Mesenchymal stem cell (in vitro differentiated cells and primary cell): ENCODE results near the gene PTPA.

Experiments used
- DNase-seq: peaks from one replicate; pipeline ENCODE4 v3.0.0-alpha.2; 2013
- H2AFZ ChIP-seq: one replicate; pipeline ENCODE4 v1.6.1; 2013; ENCODE audit warnings: low read depth, mild to moderate bottlenecking, control low read depth, inconsistent platforms, low read length, moderate library complexity
- H2AK5ac ChIP-seq: 2 replicates; pipeline ENCODE4 v1.6.1; 2013; ENCODE audit warnings: low read length, moderate library complexity, mild to moderate bottlenecking, inconsistent platforms; ENCODE audit not compliant: severe bottlenecking
- H2BK120ac ChIP-seq: one replicate; pipeline ENCODE4 v1.6.1; 2013; ENCODE audit warnings: low read depth, mild to moderate bottlenecking, inconsistent platforms, low read length, moderate library complexity
- H2BK12ac ChIP-seq, 2 experiments: one replicate each; pipeline ENCODE4 v1.6.1; 2013; ENCODE audit warnings: inconsistent platforms in 2 of 2, low read length in 2 of 2, mild to moderate bottlenecking in 2 of 2, moderate library complexity in 2 of 2, control low read depth in 1 of 2
- H2BK15ac ChIP-seq: one replicate; pipeline ENCODE4 v1.6.1; 2013; ENCODE audit warnings: mild to moderate bottlenecking, low read depth, inconsistent platforms; ENCODE audit not compliant: poor library complexity, severe bottlenecking
- H2BK5ac ChIP-seq: 2 replicates; pipeline ENCODE4 v1.6.1; 2013; ENCODE audit warnings: low read depth, mild to moderate bottlenecking, low read length, control low read depth, inconsistent platforms; ENCODE audit not compliant: poor library complexity, severe bottlenecking
- H3K14ac ChIP-seq, 2 experiments: one replicate each; pipeline ENCODE4 v1.6.1; 2013; ENCODE audit warnings: inconsistent platforms in 2 of 2, low read length in 2 of 2, control low read depth in 1 of 2, mild to moderate bottlenecking in 1 of 2, moderate library complexity in 1 of 2
- H3K18ac ChIP-seq, 2 experiments: one replicate each; pipeline ENCODE4 v1.6.1; 2013; ENCODE audit warnings: inconsistent platforms in 2 of 2, low read length in 2 of 2, control low read depth in 1 of 2, low read depth in 1 of 2, mild to moderate bottlenecking in 1 of 2
- H3K23ac ChIP-seq, 2 experiments: one replicate each; pipeline ENCODE4 v1.6.1; 2013; ENCODE audit warnings: inconsistent platforms in 2 of 2, low read length in 2 of 2, mild to moderate bottlenecking in 2 of 2, moderate library complexity in 2 of 2, control low read depth in 1 of 2
- H3K27ac ChIP-seq: 2 replicates; pipeline ENCODE4 v1.5.1; 2013; ENCODE audit warnings: mild to moderate bottlenecking, moderate library complexity, low read length, control low read depth, inconsistent platforms; ENCODE audit not compliant: poor library complexity, severe bottlenecking
- H3K27me3 ChIP-seq, 2 experiments: 2 replicates each; pipeline versions ENCODE4 v1.6.1 to v1.7.0; 2013; ENCODE audit warnings: low read length in 2 of 2, mild to moderate bottlenecking in 2 of 2, moderate library complexity in 2 of 2, control low read depth in 1 of 2, inconsistent platforms in 1 of 2; ENCODE audit not compliant: control insufficient read depth in 1 of 2, insufficient read depth in 1 of 2
- H3K36me3 ChIP-seq, 2 experiments: 2 replicates each; pipeline versions ENCODE4 v1.6.1 to v1.7.0; 2013; ENCODE audit warnings: low read length in 2 of 2, control low read depth in 1 of 2, inconsistent platforms in 1 of 2, low read depth in 1 of 2, mild to moderate bottlenecking in 1 of 2; ENCODE audit not compliant: insufficient read depth in 2 of 2, control insufficient read depth in 1 of 2
- H3K4ac ChIP-seq, 2 experiments: one replicate each; pipeline ENCODE4 v1.6.1; 2013; ENCODE audit warnings: inconsistent platforms in 2 of 2, low read length in 2 of 2, mild to moderate bottlenecking in 2 of 2, moderate library complexity in 2 of 2, control low read depth in 1 of 2, low read depth in 1 of 2
- H3K4me1 ChIP-seq: 2 replicates; pipeline ENCODE4 v1.6.1; 2013; ENCODE audit warnings: low read depth, low read length, control low read depth; ENCODE audit not compliant: control insufficient read depth, insufficient read depth
- H3K4me2 ChIP-seq: 2 replicates; pipeline ENCODE4 v1.6.1; 2013; ENCODE audit warnings: low read length, mild to moderate bottlenecking, inconsistent platforms; ENCODE audit not compliant: poor library complexity, severe bottlenecking
- H3K4me3 ChIP-seq, 2 experiments: 2 replicates each; pipeline versions ENCODE4 v1.5.1 to v1.7.0; 2013; ENCODE audit warnings: low read length in 2 of 2, mild to moderate bottlenecking in 2 of 2, control low read depth in 1 of 2, low read depth in 1 of 2; ENCODE audit not compliant: insufficient read depth in 1 of 2
- H3K79me1 ChIP-seq: replicated peaks from 2 replicates; pipeline ENCODE4 v1.6.1; 2013; ENCODE audit warnings: mild to moderate bottlenecking, control low read depth, low read length, inconsistent platforms; ENCODE audit not compliant: poor library complexity, severe bottlenecking
- H3K9ac ChIP-seq: 2 replicates; pipeline ENCODE4 v1.7.0; 2013; ENCODE audit warnings: mild to moderate bottlenecking, low read length, moderate library complexity
- H3K9me3 ChIP-seq: 2 replicates; pipeline ENCODE4 v1.7.0; 2013; ENCODE audit warnings: mild to moderate bottlenecking, low read length; ENCODE audit not compliant: control insufficient read depth
- H4K8ac ChIP-seq: one replicate; pipeline ENCODE4 v1.6.1; 2013; ENCODE audit warnings: inconsistent platforms, mild to moderate bottlenecking, low read length, moderate library complexity
- H4K91ac ChIP-seq: one replicate; pipeline ENCODE4 v1.6.1; 2013; ENCODE audit warnings: mild to moderate bottlenecking, low read length, inconsistent platforms
- WGBS: methylation state at CpG from one replicate; pipeline ENCODE4 v1.1.7; 2013; ENCODE audit warnings: mixed read lengths; 5-methylcytosine and 5-hydroxymethylcytosine counted together

PTPA gene

DNA sequence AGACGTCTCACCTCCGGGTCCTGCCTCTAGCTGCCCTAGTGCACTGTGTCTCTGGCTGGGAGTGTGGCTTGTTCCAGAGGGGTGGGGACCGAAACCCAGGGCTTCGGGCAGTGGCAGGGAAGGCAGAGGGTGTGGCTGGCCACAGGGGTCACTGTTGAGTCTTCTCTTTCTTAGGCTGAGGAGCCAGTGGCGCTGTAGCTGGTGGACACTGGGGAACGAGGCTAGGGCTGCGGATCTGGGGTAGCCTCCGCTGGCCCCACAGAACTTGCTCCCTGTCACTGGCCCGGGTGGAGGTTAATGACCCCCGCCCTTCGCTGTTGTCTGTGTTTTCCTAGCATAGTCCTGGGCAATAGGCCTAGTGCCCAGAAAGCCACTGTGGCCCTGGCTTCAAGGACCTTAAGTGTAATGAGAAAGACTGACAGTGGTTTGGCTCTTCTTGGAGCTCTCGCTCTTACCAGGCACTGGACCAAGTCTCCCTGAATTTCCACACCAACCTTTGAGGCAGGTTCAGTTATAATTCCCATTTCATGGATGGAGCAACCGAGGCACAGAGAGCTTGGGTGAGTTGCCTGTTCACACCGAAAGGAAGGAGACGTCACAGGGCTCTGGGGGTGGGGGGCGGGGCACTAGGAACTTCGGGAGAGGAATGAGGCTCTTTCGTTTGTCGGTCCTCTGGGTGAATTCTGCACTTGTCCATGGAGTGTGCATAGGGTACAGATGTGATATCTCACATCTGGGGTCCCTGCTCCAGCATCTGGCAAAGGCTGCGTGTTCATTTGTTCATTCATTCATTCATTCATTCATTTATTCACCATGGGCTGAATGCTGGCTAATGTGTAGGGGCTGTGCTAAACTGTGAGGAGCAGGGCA lies 71.6 kb downstream of the PTPA start:
- Histone ChIP-seq H3K36me3 (no peaks in the 10 kb centered on the region), H2BK12ac (peak overlapping the region; percentile 42 to 56), H3K18ac (peak overlapping the region; percentile 25 to 47), H3K4me2 (no peak overlapping the region), H3K14ac (no peak overlapping the region), H2BK5ac (no peak overlapping the region), H3K79me1 (peaks cover 9% of the 10 kb centered on the region), H4K8ac (peak overlapping the region; percentile 5), H2BK15ac (peak overlapping the region; percentile 29), H3K4me3 (no peak overlapping the region), H4K91ac (peak overlapping the region; percentile 46), H2AK5ac (no peak overlapping the region), H3K27ac (no peak overlapping the region), H3K4me1 (peaks cover 24% of the 10 kb centered on the region), H3K23ac (no peak overlapping the region), H3K9ac (no peak overlapping the region), H2BK120ac (no peak overlapping the region), H3K27me3 (no peaks in the 10 kb centered on the region), H3K4ac (peak overlapping the region in 1 of 2 experiments; percentile 12), H2AFZ (no peak overlapping the region), H3K9me3 (peaks cover 7% of the 10 kb centered on the region)
- WGBS, result 62% methylated on average over 19 of the region's 20 CpGs
- DNase-seq, result peak; percentile 62

DNA sequence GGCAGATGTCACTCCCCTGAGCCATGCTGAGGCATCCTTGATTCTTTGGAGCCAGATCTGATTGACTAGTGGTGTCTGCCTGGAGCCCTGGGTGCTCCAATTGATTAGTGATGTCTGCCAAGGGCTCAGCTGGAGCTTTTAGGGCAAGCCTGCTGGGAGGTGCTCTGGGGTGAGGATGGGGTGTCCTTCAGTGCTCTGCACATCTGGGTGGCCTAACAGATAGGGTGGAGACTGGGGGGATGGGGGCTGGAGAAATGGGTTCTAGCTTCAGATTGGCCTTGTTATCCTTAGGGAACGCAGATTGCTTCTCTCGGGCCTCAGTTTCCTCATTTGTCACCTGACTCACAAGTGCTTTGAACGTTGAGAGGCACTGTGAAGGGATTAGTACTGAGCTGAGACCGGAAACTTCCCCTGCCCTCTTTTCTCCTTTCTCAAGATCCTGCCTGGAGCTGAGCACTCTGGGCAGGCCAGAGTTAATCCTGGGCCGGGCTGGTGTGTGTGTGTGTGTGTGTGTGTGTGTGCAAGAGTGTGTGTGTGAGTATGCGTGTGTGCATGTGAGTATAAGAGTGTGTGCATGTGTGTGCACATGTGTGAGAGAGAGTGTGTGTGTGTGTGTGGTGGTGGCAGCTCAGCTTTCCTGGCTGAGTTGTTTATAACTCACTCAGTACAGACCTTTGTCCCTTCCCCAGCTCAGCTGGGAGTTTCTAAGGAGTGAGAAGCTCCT lies 72.4 kb downstream of the PTPA start:
- H2BK12ac ChIP-seq, result peak overlapping the region; percentile 42 to 45
- peak overlapping the region; percentile 12 to 15 for H3K4ac ChIP-seq
- peak overlapping the region; percentile 20 for H4K91ac ChIP-seq
- peak overlapping the region in 1 of 2 experiments; percentile 49 for H3K4me3 ChIP-seq
- no peaks in the 10 kb centered on the region for H3K36me3 ChIP-seq
- no peak overlapping the region for H2AFZ ChIP-seq
- H3K4me1 ChIP-seq, result peaks cover 20% of the 10 kb centered on the region
- 46% methylated on average over 6 of the region's 6 CpGs for WGBS
- no peak overlapping the region for H3K4me2 ChIP-seq
- H2BK5ac ChIP-seq, result no peak overlapping the region
- no peak overlapping the region for H3K27ac ChIP-seq
- H2BK120ac ChIP-seq, result no peak overlapping the region
- H3K9ac ChIP-seq, result peak overlapping the region; percentile 56
- peaks cover 7% of the 10 kb centered on the region for H3K9me3 ChIP-seq
- peak; percentile 61 for DNase-seq
- H3K18ac ChIP-seq, result peak overlapping the region; percentile 47 to 72
- H3K27me3 ChIP-seq, result no peaks in the 10 kb centered on the region
- peak overlapping the region; percentile 76 for H4K8ac ChIP-seq
- H2AK5ac ChIP-seq, result no peak overlapping the region
- H3K79me1 ChIP-seq, result peaks cover 6% of the 10 kb centered on the region
- H2BK15ac ChIP-seq, result no peak overlapping the region
- peak overlapping the region in 1 of 2 experiments; percentile 74 for H3K14ac ChIP-seq
- H3K23ac ChIP-seq, result no peak overlapping the region

DNA sequence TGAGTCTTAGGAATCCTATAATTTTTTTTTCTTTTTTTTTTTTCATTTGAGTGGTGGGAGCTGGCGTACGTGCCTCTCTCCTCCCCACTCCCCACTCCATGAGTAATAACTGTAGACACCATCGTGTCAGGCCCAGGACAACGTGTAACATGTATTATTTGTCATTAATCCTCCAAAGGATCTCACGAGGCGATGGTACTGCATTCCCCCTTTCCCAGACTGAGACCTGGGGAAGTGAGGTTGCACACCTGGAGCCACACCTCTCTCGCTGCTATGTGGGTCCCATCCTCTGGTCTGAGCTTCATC lies 73.0 kb downstream of the PTPA start:
- H2BK12ac ChIP-seq, result peak overlapping the region in 1 of 2 experiments; percentile 61
- peak overlapping the region; percentile 12 for H3K9ac ChIP-seq
- H3K4me2 ChIP-seq, result no peak overlapping the region
- no peak overlapping the region for H2BK120ac ChIP-seq
- H3K18ac ChIP-seq, result peak overlapping the region; percentile 6 to 83
- H3K14ac ChIP-seq, result peak overlapping the region in 1 of 2 experiments; percentile 30
- no peak overlapping the region for H3K23ac ChIP-seq
- peak overlapping the region; percentile 2 for H4K8ac ChIP-seq
- H3K4me3 ChIP-seq, result no peak overlapping the region
- H4K91ac ChIP-seq, result peak overlapping the region; percentile 45
- H3K27ac ChIP-seq, result no peak overlapping the region
- peaks cover 4% of the 10 kb centered on the region for H3K79me1 ChIP-seq
- H2BK5ac ChIP-seq, result no peak overlapping the region
- no peaks in the 10 kb centered on the region for H3K36me3 ChIP-seq
- no peaks in the 10 kb centered on the region for H3K27me3 ChIP-seq
- H2AK5ac ChIP-seq, result no peak overlapping the region
- H3K9me3 ChIP-seq, result peaks cover 7% of the 10 kb centered on the region
- H2BK15ac ChIP-seq, result no peak overlapping the region
- DNase-seq, result no peak
- H2AFZ ChIP-seq, result no peak overlapping the region
- peak overlapping the region in 1 of 2 experiments; percentile 4 for H3K4ac ChIP-seq
- 60% methylated on average over 7 of the region's 7 CpGs for WGBS
- peaks cover 18% of the 10 kb centered on the region for H3K4me1 ChIP-seq

DNA sequence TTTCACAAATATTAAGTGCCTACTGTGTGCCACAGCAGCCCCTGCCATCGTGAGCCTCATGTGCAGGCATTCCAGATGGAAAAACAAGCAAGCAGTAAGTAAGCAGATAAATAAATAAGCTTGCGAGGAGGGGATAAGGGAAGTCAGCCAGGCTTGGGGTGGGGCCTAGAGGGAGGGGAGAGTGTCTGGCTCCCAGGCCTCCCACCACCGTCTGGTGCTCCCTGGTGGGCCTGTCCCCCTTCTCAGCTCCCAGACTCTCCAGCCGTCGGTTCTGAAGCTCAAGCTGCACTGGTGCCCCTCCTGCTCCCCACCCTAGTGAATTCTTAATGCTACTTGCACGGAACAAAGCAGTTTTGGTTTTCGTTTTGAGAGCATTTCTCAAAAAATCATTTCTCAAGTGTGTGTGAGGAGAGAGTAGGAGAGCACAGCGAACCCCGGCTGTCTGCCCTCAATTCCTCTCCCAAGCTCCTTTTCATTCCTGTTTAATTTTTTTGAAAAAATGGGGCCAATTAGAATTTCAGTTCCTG lies 73.4 kb downstream of the PTPA start:
- Histone ChIP-seq H3K4ac (peak overlapping the region in 1 of 2 experiments; percentile 47), H3K4me2 (no peak overlapping the region), H3K79me1 (no peaks in the 10 kb centered on the region), H3K4me1 (peaks cover 18% of the 10 kb centered on the region), H2AFZ (no peak overlapping the region), H2BK5ac (no peak overlapping the region), H3K27me3 (no peaks in the 10 kb centered on the region), H3K23ac (no peak overlapping the region), H2BK15ac (no peak overlapping the region), H2AK5ac (no peak overlapping the region), H3K9me3 (peaks cover 7% of the 10 kb centered on the region), H3K18ac (peak overlapping the region; percentile 6 to 83), H3K9ac (peak overlapping the region; percentile 12), H2BK120ac (peak overlapping the region; percentile 21), H4K8ac (peak overlapping the region; percentile 2), H3K27ac (no peak overlapping the region), H4K91ac (peak overlapping the region; percentile 45), H2BK12ac (peak overlapping the region in 1 of 2 experiments; percentile 70), H3K4me3 (no peak overlapping the region), H3K36me3 (no peaks in the 10 kb centered on the region), H3K14ac (peak overlapping the region in 1 of 2 experiments; percentile 30)
- DNase-seq, result peak; percentile 27
- WGBS, result 34% methylated on average over 5 of the region's 9 CpGs
